ENCODE results near the gene TMTC1.
"Not testable (repeated sequence)": the region's sequence is repeated elsewhere in the genome, so short reads cannot be mapped to it uniquely, and the experiment has no call there.

The TMTC1 gene

DNA sequence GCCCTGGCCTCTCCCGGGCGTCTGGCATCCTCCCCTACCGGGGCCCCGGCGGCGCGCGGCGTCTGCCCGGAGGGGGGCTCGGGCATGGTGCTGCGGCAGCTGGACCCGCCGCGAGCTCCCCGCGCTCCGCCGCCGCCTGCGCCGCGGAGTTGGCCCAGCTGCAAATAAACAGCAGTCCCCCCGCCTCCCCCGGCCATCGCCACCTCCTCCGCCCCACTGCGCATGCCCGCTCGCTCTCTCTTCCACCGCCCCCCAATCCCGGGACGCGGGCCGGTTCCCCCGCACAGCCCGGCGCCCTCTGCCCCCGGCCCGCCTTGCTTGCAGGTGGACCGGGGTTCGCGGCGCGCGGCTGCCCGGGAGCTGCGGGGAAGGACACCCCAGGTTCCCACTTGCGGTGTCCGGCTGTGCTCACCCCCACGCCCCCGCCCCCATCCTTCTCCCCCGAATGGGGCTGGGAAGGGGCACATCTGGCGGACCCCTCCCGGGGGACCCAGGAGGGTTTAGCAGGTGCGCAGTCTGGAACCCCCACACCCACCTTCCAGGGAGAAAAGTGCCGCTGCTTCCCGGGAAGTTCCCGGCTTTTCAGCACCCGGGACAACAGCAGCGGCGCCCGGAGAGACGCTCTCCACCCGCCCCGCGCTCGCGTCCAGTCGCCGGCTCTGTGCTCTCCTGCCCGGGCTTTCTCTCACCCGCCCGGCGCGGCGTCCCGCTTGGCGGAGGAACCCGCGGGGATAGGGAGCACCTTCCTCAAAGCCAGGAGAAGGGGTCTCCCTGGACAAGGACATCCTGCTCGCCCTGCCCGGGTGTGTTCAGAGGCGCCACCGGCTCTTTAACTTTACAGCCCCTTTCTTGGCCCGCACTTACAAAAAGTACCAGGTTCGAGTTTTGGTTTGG is at the start of gene TMTC1:
Gene TMTC1 (minus strand): TSS at position 170 of the 894 bp plus-strand sequence. CDS start 191 bp downstream, outside the sequence.
- peak; percentile 50 for DNase-seq (ENCODE audit: low spot score)

DNA sequence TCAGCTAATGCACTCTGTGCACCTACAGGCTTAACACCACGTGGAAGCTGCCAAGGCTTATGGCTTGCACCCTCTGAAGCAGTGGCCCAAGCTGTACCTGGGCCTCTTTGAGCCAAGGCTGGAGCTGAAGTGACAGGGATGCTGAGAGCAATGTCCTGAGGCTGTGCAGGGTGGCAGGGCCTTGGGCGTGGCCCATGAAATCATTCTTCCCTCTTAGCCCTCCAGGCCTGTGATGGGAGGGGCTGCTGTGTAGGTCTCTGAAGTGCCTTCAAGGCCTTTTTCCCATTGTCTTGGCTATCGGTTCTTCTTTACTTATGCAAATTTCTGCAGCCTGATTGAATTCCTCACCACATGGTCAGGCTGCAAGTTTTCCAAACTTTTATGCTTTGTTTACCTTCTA is 47.4 kb upstream of the TMTC1 start:
- DNase-seq (ENCODE audit: low spot score), result no peak

DNA sequence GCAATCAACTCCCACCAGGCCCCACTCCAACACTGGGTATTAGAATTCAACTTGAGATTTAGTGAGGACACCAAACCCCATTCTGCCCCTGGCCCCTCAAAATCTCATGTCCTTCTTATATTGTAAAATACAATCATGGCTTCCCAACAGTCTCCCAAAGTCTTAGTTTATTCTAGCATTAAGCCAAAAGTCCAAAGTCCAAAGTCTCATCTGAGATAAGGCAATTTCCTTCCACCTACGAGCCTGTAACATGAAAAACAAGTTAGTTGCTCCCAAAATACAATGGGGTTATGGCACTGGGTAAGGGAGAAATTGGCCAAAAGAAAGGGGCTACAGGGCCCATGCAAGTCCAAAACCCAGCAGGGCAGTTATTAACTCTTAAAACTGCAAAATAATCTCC is 46.6 kb upstream of the TMTC1 start:
- DNase-seq (ENCODE audit: low spot score), result no peak

DNA sequence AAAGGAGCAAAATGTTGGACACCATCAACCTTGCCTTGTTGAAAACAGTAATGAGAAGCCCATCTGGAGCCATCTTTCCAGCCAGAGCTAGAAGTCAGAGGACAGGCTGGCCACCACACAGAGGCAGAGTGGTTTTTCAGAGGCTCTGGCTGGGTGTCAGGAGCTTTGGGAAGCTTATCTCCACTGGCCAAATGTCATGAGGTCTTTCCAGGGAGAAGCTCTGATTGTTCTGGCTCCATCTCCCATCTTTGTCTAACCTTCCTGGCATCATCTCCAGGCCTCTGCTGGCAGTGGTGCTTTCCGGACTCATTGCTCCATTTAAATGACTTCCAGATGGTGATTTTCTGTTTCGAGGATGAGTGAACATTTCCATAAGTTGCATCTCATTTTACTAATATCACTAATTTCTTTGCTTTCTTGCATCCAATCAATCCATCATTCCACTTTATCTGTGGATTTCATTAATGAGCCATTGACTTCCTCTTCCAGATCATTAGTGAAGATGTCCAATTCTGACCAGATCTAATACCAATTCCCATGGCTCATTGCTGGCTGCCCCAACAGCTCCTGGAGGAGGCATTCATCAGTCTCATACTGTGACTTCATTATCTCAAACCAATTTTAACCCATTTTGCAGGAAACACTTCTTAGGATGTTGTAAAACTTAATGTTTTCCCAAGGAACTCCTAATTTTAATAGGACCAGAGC is 35.3 kb upstream of the TMTC1 start:
- no peak for DNase-seq (ENCODE audit: low spot score)

DNA sequence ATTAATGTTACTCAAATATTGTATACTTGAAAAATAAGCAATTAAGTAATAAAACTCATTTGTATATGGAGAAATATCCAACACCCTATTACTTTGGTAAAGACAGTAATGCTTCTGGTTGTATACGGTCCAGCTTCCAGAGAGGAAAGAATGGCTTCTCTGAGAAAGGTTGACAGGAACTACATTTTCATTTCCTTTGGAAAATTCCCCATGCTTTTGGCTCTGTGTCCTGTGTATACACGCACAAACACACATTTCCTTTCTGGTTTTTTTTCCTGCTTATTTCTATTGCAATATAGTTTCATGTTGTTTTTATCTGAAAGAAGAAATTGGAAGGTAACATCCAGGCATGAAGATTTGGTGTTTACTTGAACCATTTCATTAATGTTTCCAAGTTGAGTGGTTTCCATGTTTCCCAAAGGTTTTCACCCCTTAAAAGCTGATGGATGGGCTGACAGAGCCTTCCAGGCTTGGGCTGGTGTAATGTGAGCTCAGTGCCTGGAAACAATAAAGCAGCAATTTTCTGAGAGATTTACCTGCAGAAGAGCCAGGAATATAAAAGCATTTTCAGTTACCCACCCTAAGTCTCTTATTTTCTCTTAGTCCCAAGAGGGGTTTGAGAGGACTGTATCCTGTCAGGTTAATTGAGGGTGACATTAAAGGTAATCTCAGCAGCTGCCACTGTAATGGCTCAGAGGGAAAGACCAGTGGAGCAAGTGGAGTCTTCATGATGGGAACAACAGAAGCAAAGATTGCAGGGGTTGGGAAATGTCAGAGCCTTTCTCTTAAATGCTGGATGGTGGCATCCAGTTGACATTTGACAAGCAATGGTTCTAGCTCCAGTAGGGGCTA is 33.4 kb upstream of the TMTC1 start:
- no peak for DNase-seq (ENCODE audit: low spot score)

DNA sequence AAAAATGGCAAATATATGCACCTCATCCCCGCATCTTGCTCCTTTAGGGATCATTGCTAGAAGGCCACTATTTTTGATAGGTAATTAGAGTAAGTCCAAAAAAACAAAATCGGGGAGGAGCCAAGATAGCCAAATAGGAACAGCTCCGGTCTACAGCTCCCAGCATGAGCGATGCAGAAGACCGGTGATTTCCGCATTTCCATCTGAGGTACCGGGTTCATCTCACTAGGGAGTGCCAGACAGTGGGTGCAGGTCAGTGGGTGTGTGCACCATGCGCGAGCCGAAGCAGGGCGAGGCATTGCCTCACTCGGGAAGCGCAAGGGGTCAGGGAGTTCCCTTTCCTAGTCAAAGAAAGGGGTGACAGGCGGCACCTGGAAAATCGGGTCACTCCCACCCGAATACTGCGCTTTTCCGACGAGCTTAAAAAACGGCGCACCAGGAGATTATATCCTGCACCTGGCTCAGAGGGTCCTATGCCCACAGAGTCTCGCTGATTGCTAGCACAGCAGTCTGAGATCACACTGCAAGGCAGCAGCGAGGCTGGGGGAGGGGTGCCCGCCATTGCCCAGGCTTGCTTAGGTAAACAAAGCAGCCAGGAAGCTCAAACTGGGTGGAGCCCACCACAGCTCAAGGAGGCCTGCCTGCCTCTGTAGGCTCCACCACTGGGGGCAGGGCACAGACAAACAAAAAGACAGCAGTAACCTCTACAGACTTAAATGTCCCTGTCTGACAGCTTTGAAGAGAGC is 26.0 kb upstream of the TMTC1 start:
- not testable (repeated sequence) for DNase-seq (ENCODE audit: low spot score)

DNA sequence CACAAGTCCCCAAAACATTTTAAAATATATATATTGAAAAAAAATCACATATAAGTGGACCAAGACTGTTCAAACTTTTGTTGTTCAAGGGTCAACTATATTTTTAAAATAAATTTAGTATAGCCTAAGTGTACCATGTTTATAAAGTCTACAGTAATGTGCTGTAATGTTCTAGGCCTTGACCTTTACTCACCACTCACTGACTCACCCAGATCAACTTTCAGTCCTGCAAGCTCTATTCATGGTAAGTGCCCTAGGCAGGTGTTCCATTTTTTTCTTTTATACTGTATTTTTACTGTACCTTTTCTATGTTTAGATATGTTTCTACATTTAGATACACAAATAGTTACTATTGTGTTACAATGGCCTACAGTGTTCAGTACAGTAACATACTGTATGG is 23.4 kb upstream of the TMTC1 start:
- DNase-seq (ENCODE audit: low spot score), result no peak

DNA sequence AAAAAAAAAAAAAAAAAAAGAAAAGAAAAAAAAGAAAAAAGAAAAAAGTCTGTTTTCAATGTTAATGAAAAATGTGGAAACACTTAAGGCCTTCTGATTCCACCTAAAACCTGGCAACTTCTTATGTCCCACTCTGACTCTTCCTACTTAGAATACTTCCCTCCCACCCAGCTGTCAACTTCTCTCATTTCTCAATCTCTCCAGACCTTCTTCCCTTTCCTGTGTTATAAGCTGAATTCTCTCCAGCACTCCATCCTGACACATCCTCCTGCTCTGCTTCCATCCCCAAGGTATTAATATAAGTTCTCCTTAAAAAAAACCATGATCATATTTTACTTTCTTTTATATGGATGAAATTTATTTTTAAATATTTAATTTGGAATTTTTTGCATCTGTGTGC is 20.3 kb upstream of the TMTC1 start:
- no peak for DNase-seq (ENCODE audit: low spot score)

DNA sequence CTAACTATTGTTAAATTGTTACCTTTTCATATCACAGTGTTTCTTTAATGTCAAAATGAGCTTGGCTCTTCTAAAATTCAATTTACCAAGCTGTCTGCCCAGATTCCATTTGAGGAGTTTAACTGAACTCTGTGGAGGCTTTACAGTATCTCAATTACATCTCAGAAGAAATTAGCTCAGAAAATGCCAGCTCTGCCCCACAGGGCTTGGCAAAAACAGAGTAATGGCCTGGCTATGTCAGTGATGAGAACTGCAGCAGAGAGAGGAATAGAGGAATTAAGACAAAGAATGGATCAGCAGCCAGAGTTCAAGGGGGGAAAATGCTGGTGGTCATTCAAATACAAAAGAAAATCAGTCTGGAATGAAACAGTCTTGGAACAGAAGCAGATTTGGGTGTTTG is 15.8 kb upstream of the TMTC1 start:
- no peak for DNase-seq (ENCODE audit: low spot score)

DNA sequence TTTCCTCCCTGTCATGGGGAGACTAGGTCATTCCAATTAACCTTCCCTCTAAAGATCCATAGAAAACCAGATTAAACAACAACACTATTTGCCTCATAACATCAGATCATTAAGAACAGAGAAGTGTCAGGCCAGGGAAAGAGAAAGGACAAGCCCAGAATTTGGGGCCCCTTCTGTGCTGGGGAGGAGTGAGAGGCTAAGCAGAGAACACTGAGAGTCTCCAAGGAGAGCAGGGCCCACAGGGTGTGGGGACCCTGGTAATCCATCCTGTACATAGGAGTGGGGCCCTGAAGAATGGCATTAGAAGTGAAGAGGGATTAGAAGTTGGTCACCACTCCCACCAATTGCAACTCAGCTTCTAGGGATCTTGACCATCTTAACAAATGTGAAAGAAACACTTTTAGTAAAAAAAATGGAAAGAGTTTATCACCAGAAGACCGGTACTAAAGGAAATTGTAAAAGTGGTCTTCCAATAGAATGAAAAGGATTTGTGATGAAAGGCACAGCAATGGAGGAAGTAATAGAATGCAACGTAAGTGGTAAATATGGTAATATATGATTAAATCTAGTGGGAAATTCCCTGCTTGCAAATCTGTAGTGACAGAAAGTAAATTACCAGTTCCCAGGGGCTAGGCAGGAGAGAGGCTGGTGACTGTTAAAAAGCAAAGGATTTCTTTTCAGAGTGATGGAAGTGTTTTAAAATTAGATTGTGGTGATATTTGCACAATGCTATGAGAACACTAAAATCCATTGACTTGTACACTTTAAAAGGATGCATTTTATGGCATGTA is 14.0 kb upstream of the TMTC1 start:
- DNase-seq (ENCODE audit: low spot score), result no peak

DNA sequence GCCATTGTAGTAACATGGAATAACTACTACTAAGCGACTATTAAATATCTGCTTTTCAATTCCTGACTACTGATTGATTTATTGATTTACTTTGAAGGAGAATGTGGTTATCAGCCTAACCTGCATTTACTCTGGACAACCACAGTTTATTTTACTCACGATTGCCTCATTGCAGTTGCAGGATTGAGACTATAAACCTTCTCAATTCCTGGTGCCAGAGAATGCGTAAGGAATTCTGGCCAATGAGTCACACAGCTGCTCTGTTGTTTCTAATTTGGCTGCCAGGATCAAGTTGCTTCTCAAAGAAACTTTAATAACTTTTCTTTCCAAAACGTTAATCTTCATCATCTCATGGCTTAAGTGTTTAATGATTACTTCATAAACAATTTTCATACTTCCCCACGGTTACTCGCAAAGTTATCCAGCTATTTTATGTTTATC is 13.1 kb upstream of the TMTC1 start:
- no peak for DNase-seq (ENCODE audit: low spot score)

DNA sequence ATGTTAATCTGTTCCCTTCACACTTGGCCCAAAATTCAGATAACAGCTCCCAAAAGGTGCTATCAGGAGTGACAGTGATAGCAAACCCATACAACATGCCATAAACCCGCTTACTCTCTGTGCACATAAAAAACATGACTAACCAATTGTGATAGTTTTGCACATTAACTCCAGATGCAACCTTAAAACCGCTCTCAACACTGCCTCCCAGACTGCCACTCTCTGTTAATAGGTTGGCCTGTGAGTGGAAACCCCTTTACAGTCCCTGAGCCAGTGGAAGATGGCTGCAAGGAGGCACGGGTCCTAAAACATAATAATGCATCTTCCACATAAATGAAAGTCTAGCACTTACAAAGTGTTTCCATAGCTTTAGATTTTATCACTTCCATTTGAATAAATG is 12.0 kb upstream of the TMTC1 start:
- no peak for DNase-seq (ENCODE audit: low spot score)

DNA sequence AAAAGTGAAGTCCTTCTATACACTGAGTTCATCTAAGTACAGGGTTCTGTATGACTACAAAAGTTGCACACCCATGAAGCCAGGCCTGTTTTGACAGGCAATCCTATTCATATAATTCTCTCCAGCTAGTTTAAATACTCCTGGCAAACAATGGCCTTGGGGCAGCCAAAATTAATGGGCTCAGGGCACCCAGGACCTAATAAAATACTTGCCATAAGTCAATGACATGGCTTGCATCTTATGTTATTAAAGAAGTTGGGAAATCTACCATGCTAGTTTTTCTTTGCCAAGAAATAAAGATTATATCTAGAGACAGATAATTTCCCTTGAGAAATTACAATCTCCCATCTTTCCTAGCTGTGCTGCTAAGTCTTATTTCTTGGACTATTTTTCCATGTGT is 11.1 kb upstream of the TMTC1 start:
- DNase-seq (ENCODE audit: low spot score), result no peak

DNA sequence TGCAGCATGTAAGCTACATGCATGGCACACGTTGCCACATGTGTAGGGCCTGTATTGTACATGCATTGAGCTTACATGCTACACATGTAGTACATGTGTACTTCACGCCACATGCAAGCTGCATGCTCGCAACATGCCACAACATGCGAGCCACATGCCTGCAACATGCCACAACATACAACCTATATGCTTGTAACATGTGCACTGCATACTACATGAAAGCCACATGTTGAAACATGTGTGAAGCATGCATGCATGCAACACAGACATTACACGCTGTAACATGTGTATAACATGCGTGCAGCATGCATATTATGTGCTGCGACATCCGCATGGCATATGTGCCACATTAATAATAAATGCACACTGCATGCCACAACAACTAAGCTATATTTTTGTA is 9.1 kb upstream of the TMTC1 start:
- DNase-seq (ENCODE audit: low spot score), result no peak

DNA sequence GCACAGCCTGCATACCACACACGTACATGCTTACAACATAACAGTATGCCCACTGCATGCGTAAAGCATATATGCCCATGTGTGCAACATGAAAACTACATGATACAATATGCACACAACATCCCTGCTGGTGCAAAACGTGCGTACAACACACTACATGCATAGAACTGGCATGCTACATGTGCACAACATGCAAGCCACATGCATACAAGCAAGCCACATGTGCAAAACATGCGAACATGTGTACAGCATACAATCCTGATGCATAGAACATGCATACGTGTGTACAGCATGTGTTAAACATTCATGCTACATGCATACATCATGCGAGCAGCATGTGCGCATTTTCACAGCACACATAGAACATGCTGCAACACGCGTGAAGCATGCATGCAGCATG is 8.4 kb upstream of the TMTC1 start:
- no peak for DNase-seq (ENCODE audit: low spot score)

DNA sequence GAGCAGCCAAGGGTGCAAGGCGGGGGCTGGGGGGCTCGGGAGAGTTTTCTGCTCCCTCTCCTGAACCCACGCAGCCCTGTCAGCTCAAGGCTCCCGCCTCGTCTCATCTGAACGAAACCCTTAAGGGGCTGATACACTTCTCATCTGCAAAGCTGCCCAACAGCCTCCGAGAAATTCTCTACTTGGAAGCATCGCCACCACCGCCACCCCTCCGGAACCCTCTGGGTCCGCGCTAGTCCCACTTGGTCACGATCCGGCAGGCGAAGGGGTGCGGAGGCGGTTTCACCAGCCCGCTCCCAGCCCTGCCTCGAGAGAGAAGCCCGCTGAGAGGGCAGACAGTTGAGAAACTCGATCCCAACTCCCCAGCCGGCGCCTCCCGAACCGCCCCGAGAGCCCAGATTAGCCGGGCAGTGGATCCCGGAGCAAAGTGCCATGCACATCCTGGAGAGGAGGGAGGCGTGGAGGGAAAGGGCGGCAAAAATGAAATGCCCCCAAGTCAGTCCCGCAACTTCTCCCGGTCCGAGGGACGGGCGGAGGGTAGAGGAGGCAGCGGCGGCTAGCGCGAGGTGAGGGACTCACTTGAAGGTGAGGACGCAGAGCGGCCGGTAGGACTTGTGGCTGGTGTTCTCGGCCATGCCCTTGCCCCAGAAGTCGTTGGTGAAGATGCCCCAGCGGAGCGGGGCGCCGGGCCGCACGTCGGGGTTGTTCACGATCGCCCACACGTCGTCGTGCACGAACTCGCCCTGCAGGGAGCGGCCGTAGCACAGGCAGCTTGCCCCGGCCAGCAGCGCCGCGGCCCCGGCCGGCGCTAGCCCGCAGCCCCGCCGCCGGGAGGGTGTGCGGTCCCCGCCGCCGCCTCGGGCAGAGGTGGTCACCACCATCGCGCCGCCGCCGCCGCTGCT is 620 bp downstream of the TMTC1 start:
- no peak for DNase-seq (ENCODE audit: low spot score)

DNA sequence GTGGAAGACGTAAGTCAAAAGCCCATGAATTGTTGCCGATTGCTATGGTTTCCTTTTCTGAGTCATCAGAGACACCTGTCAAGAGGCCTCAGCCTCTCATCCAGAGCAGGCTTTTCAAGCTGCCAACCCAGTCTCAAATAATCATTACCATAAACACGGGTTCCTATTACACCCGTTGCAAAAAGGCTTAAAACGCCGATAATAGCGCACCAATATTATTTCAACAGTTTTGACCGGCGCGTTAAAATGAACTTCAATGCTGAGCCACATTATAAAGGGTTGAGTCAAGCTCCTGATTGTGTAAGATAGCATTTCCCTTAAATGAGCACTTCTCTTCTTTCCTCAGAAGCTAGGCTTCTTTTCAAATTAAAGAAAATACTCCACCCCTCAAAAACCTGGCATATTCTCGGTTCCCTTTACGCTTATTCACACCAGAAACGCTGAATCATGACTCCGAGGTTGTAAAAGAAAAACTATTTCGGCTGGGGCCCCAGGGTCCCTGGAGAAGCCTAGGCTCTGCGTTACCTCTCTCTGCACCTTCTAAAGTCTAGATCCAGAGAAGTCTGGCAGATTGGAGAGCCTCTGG is 1.4 kb downstream of the TMTC1 start:
- no peak for DNase-seq (ENCODE audit: low spot score)

DNA sequence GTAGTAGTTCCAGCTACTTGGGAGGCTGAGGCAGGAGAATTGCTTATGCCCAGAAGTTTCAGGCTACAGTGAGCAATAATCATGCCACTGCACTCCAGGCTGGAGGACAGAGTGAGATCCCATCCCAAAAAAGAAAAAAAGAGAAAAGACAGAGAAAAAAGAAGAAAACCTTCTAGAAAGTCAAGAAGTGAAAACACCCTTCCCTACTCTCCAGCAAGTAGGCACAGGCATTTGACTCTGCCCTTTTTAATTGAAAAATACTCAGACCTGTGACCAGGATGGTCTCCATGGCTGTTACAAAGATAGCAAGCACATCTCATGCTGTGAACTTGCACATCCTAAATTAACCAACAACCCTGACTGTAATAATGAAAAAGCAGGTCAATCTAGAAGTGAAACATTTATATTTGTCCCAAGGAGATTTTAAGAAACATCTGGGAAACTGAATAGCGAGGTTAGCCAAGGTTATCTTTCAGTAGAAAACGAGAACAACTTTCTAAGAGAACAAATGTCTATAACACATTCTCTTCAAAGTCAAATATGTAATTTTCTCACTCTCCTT is 2.0 kb downstream of the TMTC1 start:
- DNase-seq (ENCODE audit: low spot score), result no peak

DNA sequence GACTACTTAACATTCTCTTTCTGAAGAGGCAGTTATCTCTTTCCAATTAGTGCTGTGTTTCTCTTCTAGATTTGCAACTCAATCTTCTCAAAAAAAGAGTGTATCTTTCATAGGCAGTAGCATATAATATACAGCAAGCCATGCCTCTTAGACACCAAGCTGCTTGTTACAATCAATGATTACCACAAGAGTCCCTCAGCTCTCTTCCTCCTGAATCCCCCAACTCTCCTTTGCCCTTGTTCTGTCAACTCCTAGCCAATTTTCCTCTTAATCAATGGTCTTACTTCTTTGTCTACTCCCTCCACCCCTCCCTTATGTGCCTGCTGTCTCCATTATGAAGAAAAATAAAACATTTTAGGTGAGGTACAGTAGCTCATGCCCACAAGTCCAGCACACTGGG is 2.6 kb downstream of the TMTC1 start:
- no peak for DNase-seq (ENCODE audit: low spot score)
